Middle frontal gyrus (tissue), 1 donor: ENCODE measurements around the gene NFIB.

Experiments
- DNase-seq: peaks from one replicate; pipeline ENCODE4 v3.0.0-alpha.2; 2015; ENCODE audit warnings: low spot score; ENCODE audit errors: extremely low spot score

NFIB gene

GRCh38 chr9:14043483-14043882 lies 270.5 kb downstream of the NFIB start:
- no peak for DNase-seq

- no peak for DNase-seq
Measured at GRCh38 chr9:14037331-14037730, 276.6 kb downstream of the NFIB start.

- no peak for DNase-seq
Measured at GRCh38 chr9:14033067-14033466, 280.9 kb downstream of the NFIB start.
